HG03571 (cell line): ENCODE data around the gene ABCC1.
"Not testable (repeated sequence)": the region's sequence is repeated elsewhere in the genome, so short reads cannot be mapped to it uniquely, and the experiment has no call there.

Source experiments
- ATAC-seq: cut with Tn5 transposase; IDR thresholded peaks from one replicate; pipeline ENCODE4 v1.9.1; 2021; ENCODE audit not compliant: unreplicated experiment

Gene ABCC1

GRCh38 chr16:15966420-15966819, 17.0 kb downstream of the ABCC1 start:
- ATAC-seq: no peak

- ATAC-seq: no peak
Observed at GRCh38 chr16:15966836-15967546, 17.6 kb downstream of the ABCC1 start.

GRCh38 chr16:15967655-15968315, 18.4 kb downstream of the ABCC1 start:
- no peak for ATAC-seq

GRCh38 chr16:15970202-15970601, 20.8 kb downstream of the ABCC1 start:
- no peak for ATAC-seq

- ATAC-seq: no peak
Observed at GRCh38 chr16:15970743-15971439, 21.5 kb downstream of the ABCC1 start.

GRCh38 chr16:15971440-15971815, 22.0 kb downstream of the ABCC1 start:
- ATAC-seq: no peak

GRCh38 chr16:15972046-15972868, 22.8 kb downstream of the ABCC1 start:
- no peak for ATAC-seq

- no peak for ATAC-seq
Observed at GRCh38 chr16:15973421-15973820, 24.0 kb downstream of the ABCC1 start.

GRCh38 chr16:15974057-15974456, 24.6 kb downstream of the ABCC1 start:
- no peak for ATAC-seq

GRCh38 chr16:15975172-15975571, 25.8 kb downstream of the ABCC1 start:
- no peak for ATAC-seq

GRCh38 chr16:15976225-15976812, 26.9 kb downstream of the ABCC1 start:
- ATAC-seq: no peak

GRCh38 chr16:15976929-15977637, 27.7 kb downstream of the ABCC1 start:
- no peak for ATAC-seq

- no peak for ATAC-seq
Observed at GRCh38 chr16:15979801-15980200, 30.4 kb downstream of the ABCC1 start.

- ATAC-seq: no peak
Observed at GRCh38 chr16:15980329-15980728, 30.9 kb downstream of the ABCC1 start.

- ATAC-seq: no peak
Observed at GRCh38 chr16:15981382-15981781, 32.0 kb downstream of the ABCC1 start.

GRCh38 chr16:15982194-15982915, 32.9 kb downstream of the ABCC1 start:
- not testable (repeated sequence) for ATAC-seq

GRCh38 chr16:15983898-15984297, 34.5 kb downstream of the ABCC1 start:
- ATAC-seq: no peak

GRCh38 chr16:15985144-15985543, 35.7 kb downstream of the ABCC1 start:
- ATAC-seq: no peak

GRCh38 chr16:15986261-15986660, 36.8 kb downstream of the ABCC1 start:
- no peak for ATAC-seq
